ENCODE measurements around the gene BEAN1. TPM values are rescaled to one million over a fixed set of nuclear protein-coding genes. Genes with fewer than 3 reads are reported as not detected.
A peak's percentile ranks its signal among the peaks of the same experiment; 100 is the strongest.

The BEAN1 gene
- total and polyA plus RNA-seq, 2 experiments from 2014 or later: 0.07 to 0.10 TPM

- TF ChIP-seq JUNB (IDR thresholded peaks at IDR 0.05; ENCODE audit: unreplicated experiment) (no peak), NANOG (IDR thresholded peaks at IDR 0.05; ENCODE audit: borderline replicate concordance) (no peak), EZH2phosphoT487 (IDR thresholded peaks at IDR 0.05; ENCODE audit: unreplicated experiment) (no peak), STAT1 (IDR thresholded peaks at IDR 0.05; ENCODE audit: unreplicated experiment) (no peak)
These were observed 44.2 kb downstream of the BEAN1 start (continued) for GRCh38 chr16:66471264-66471663.

GRCh38 chr16:66471716-66472393 lies 44.8 kb downstream of the BEAN1 start:
- H3K4me3 ChIP-seq: no peak overlapping the region
- no peaks in the 10 kb centered on the region for H4K20me1 ChIP-seq (replicated peaks; ENCODE audit: insufficient read depth)
- Mint-ChIP-seq H3K4me3 (no peak overlapping the region), H3K9me3 (no peaks in the 10 kb centered on the region; the same call in 2 of the 3 replicates), H3K27me3 (ENCODE audit: insufficient read depth, low read depth, poor library complexity) (peaks cover 9% of the 10 kb centered on the region), H3K4me1 (peaks cover 14% of the 10 kb centered on the region), H3K36me3 (ENCODE audit: low read depth) (no peaks in the 10 kb centered on the region), H3K27ac (0 out of 2 replicates have a peak overlapping the region, but pooled peaks have one; percentile 27)
- 0 out of 2 replicates have a peak, but pooled peaks cover 4% of the 10 kb centered on the region for H3K9me2 ChIP-seq (ENCODE audit: insufficient read depth)
- no peaks in the 10 kb centered on the region for H3K79me2 ChIP-seq (replicated peaks; ENCODE audit: insufficient read depth)
- H3K27me3 ChIP-seq (ENCODE audit: insufficient read depth): no peaks in the 10 kb centered on the region
- no peaks in the 10 kb centered on the region for H3F3A ChIP-seq (replicated peaks; ENCODE audit: low read depth)
- H3K4me2 ChIP-seq: no peak overlapping the region
- DNase-seq (ENCODE audit: low spot score): peak; percentile 45
- ATAC-seq: peak; percentile 78
- H3K4me1 ChIP-seq (ENCODE audit: insufficient read depth): no peaks in the 10 kb centered on the region
- no peak overlapping the region for H2AFZ ChIP-seq
- H3K36me3 ChIP-seq (ENCODE audit: insufficient read depth): no peaks in the 10 kb centered on the region
- no peak for TF ChIP-seq CREB1 (CRISPR knock-in tag; IDR thresholded peaks at IDR 0.05; ENCODE audit: low read depth)
- TF ChIP-seq CTCF (conservative IDR thresholded peaks at IDR 0.05; ENCODE audit: low read depth in 2 of 2): peak; percentile 39 to 55
- no peak overlapping the region for H3K27ac ChIP-seq (ENCODE audit: low read depth)

GRCh38 chr16:66473051-66473571 lies 46.0 kb downstream of the BEAN1 start:
- H3K9me3 Mint-ChIP-seq: no peaks in the 10 kb centered on the region; the same call in 2 of the 3 replicates
- no peak for TF ChIP-seq NANOG (IDR thresholded peaks at IDR 0.05; ENCODE audit: borderline replicate concordance)
- TF ChIP-seq ZNF331 (CRISPR knock-in tag; IDR thresholded peaks at IDR 0.05; ENCODE audit: low read depth): no peak
- TF ChIP-seq CREB1 (CRISPR knock-in tag; IDR thresholded peaks at IDR 0.05; ENCODE audit: low read depth): no peak

More at GRCh38 chr16:66473051-66473571, 46.0 kb downstream of the BEAN1 start:
- DNase-seq (ENCODE audit: low spot score) (no peak), ATAC-seq (no peak)
- Mint-ChIP-seq H3K27me3 (ENCODE audit: insufficient read depth, low read depth, poor library complexity) (peaks cover 13% of the 10 kb centered on the region), H3K36me3 (ENCODE audit: low read depth) (no peaks in the 10 kb centered on the region), H3K4me1 (peaks cover 17% of the 10 kb centered on the region), H3K27ac (no peak overlapping the region), H3K4me3 (no peak overlapping the region)
- no peak overlapping the region for H3K27ac ChIP-seq (ENCODE audit: low read depth)
- no peaks in the 10 kb centered on the region for H3K27me3 ChIP-seq (ENCODE audit: insufficient read depth)
- H3K4me2 ChIP-seq: no peak overlapping the region
- no peaks in the 10 kb centered on the region for H3K79me2 ChIP-seq (replicated peaks; ENCODE audit: insufficient read depth)
- H3F3A ChIP-seq (replicated peaks; ENCODE audit: low read depth): no peaks in the 10 kb centered on the region
- no peaks in the 10 kb centered on the region; the same call in 1 of the 2 replicates for H3K4me1 ChIP-seq (ENCODE audit: insufficient read depth)
- H4K20me1 ChIP-seq (replicated peaks; ENCODE audit: insufficient read depth): no peaks in the 10 kb centered on the region
- H3K36me3 ChIP-seq (ENCODE audit: insufficient read depth): no peaks in the 10 kb centered on the region
- no peak overlapping the region for H3K4me3 ChIP-seq
- no peak overlapping the region for H2AFZ ChIP-seq
- 0 out of 2 replicates have a peak, but pooled peaks cover 4% of the 10 kb centered on the region for H3K9me2 ChIP-seq (ENCODE audit: insufficient read depth)

All from GM23338 (cell line).